HG03439 (cell line): ENCODE results near the gene CD83.
"Not testable (repeated sequence)": the region's sequence is repeated elsewhere in the genome, so short reads cannot be mapped to it uniquely, and the experiment has no call there.

Experiments used
- ATAC-seq: cut with Tn5 transposase; IDR thresholded peaks from one replicate; pipeline ENCODE4 v1.9.1; 2021; ENCODE audit warnings: mild to moderate bottlenecking, moderate library complexity; ENCODE audit not compliant: unreplicated experiment

CD83 gene

DNA sequence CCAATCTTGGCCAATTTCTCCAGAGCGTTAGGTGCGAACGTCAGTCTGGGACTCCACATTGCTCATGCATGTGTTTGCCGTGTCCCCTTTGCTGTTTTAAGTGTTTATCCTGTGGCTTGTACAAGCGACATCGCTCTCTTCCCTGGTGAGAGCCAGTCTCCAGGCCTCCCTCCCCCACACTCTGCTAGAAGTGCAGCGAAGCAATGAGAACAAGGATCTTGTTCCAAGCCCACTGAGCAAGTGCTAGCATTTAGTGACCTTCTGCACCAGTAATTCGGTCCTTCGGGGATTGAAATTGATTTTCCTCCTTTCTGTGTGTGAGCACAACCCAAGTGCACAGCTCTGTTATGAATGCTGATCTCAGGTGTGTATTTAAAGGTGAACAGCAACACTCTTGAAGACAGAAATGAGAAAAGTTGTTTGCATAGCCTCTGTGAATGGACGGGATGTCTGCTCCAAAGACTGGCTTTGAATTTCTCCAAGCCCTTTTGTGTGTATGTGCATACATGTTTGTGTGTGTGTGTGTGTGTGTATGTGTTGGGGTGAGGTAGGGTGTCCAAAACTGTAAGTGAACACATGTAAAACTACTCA, 29.0 kb downstream of the CD83 start:
- no peak for ATAC-seq

DNA sequence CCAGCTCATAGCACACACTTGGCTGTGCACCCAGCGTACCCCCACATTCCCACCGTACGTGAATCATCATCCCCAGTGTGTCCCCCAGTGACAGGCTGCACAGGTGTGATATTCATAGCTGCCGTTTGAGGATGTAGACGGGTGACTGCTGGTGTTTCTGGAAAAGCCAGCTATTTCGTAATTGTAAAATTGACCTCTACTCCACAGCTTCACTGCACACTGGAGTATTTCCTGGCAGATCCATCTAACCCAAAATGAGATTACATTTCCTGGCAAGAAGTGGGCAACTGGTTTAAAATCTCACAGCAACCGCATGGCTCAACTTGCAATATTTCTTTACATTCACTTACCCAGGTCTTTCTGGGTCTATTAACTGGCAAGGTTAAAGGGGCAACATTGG, 30.3 kb downstream of the CD83 start:
- ATAC-seq: no peak

DNA sequence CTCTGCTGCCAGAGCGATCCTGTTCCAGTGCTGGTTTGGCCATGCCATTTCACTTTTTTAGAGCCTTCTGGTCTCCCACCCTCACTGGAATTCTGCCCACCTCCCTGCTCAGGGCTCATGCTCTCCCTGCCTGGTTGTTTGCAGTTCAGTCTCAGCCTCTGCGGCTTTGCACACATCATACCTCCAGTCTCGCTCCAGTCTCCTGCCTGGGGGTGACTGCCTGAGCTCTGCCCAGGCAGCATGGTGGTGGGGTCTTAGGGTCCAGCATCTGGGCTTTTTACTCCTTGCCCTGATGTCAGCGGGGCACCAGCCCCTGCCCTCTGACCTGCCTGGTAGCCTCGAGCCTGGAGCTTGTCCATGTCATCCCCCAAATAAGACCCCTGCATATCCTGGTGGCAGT, 30.9 kb downstream of the CD83 start:
- ATAC-seq: no peak

DNA sequence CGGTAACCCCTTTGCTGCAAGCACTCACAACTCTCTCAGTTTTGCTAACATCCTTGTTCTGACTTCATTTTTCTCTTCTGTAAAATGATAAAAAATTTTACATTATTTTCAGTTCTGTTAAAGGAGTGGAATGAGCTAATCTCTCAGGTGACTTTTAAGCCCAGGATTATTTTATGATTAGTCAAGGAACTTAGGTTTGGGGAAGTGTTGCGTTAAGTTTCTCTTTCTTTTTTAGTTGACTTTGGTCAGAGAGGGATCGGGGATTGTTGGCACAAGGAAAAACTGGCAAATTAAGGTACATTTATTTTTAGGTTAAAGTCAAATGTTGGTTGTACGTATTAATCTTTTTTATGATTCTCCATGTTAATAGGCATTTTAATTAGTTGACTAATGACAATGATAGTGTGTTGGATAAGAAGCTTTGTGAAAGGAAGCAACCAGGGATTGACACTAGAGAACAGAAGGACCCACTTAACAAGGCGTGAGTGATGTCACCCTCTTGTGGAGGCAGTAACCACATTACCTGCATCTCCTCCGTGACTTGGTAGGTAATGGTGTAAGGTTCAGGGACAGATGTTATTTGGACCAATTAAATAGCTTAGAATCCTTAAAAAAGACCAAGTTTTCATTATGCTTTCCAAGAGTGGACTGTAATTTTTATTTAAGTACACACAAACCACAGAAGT, 31.6 kb downstream of the CD83 start:
- ATAC-seq: no peak

DNA sequence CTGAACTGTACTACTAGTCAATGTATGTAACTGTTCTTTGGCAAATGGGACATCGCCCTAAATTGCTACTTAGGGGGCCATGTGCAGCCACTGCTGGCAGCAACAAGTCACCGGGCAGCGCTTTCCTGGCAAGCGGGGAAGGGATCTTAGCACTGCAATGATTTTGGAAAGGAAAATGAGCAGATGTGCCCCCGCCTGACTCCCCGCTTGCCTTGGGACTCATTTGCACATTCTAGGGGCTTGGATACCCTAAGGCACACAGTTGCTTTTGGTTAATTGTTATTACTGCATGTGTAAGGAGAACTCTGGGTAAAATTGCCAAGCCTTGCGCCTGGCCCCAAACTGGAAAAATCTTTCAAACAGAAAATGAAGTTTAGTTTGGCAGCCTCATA, 32.2 kb downstream of the CD83 start:
- ATAC-seq: no peak

DNA sequence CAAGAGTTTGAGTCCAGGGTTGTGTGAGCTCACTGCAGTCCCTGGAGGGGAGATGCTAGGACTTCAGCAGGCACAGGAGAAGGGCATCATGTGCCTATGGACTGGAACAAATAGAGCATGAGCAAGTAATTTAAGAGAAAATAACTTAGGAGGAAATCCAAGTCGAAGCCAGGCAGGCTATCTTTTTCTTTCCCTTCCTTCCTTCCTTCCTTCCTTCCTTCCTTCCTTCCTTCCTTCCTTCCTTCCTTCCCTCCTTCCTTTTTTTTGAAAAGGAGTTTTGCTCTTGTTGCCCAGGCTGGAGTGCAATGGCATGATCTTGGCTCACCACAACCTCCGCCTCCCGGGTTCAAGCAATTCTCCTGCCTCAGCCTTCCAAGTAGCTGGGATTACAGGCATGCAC, 33.7 kb downstream of the CD83 start:
- ATAC-seq: not testable (repeated sequence)

DNA sequence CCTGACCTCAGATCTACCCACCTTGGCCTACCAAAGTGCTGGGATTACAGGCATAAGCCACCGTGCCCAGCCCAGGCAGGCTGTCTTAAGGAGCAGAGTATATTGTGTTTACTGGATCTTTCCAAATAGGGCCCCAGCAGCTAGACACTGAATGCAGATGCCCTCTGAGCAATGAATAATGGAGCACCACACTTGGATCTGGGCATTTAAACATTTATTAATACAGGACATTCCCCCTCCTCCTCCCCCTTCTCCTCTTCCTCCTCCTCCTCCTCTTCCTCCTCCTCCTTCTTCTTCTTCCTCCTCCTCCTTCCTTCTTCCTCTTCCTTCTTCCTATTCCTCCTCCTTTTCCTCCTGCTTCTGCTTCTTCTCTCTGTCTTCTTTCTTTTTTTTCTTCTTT, 34.2 kb downstream of the CD83 start:
- no peak for ATAC-seq

DNA sequence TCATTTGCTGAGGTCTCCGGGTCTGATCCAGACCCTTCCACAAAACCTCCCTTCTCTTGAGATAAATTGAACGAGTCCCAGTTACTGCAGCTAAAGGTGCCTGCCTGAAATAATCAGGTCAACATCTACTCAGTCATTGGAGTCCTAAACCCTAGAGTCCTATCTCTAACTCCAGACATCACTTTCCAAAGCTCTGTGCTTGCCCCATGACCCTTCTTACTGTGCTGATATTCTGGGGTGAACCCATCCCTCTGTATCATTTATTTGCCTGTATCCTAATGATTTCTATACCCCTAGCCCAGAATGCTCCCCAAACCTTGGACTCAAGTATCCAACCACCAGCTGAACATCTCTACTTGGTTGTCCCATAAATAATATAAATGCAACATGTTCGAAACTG, 35.7 kb downstream of the CD83 start:
- ATAC-seq: no peak

DNA sequence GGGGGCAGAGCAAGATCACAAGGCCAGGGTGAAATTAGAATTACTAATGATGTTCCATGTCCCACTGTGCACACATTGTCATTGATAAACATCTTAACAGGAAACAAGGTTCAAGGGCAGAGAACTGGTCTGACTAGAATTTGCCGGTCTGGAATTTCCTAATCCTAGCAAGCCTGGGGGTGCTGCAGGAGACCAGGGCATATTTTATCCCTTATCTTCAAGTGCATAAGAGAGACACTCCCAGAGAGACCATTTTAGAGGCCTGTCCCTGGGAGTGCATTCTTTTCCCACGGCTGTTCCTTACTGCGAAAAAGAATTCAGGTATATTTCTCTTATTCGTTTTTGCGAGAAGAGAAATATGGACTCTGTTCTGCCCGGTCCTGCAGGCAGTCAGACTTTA, 41.5 kb downstream of the CD83 start:
- no peak for ATAC-seq

DNA sequence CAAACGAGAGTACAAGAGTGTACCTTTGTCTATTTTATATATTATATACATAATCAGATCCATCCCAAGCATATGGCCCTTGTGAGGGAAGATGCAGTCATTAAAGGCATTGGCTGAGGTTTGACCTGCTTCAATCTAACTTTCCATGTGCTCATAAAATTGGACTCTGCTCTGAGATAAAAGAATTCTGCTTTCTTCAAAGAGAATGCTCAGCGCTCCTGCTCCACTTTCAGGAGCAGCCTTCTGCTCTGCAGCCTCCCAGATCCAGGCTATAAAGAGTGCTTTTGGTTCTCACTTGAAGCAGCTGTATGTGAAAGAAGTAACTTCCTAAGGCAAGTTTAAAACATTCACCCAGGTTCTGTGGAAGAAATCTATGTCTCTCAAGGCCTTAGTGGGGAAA, 45.3 kb downstream of the CD83 start:
- no peak for ATAC-seq

DNA sequence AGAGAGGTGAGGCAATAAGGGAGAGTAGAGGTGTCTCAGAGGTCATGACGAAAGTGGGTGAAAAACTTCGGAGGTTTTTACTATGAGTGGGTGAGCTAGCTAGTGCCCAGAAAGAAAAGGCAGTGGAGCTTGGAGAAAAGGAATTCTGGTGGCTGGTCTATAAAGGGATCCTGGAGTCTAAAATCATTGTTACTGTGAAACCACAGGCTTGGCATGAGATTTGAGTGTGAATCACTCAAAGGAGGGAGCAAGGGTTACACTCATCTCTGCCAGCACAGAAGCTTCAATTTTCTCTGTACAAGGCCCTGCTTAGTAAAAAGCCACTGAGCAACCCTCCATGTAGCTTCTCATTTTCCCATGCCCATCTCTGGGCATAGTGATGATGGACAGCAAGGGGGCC, 47.5 kb downstream of the CD83 start:
- ATAC-seq: no peak

DNA sequence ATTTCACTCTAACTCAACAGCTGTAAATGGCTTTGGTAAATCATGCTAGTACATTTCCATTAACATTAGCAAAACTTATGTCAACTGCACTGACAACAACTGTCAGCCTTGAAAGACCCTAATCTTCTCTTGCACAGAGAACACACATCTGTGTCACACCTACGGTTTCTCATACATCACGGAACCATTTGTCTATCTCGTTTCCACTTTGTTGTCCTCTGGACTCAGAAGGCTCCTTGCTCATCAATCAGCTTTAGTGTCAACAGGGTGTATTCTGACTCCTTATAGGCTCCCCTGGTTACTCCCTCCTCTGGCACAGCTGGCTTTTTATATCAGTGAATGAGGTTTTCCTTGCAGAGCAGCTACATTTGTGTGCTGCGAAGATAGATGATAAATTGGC, 49.3 kb downstream of the CD83 start:
- ATAC-seq: no peak

DNA sequence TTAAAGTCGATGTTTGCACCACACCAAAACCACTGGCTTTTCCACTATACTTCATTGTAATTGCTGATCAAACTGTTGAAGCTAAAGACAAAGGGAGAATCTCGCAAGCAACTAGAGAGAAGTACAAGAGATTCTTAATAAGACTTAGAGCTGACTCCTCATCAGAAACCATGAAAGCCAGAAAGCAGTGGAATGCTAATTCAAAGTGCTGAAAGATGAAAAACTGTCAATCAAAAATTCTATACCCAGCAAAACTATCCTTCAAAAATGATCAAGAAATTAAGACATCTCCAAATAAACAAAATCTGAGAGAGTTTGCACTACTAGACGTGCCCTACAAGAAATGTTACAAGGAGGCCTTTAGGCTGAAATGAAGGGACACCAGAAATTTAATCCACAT, 52.6 kb downstream of the CD83 start:
- no peak for ATAC-seq

DNA sequence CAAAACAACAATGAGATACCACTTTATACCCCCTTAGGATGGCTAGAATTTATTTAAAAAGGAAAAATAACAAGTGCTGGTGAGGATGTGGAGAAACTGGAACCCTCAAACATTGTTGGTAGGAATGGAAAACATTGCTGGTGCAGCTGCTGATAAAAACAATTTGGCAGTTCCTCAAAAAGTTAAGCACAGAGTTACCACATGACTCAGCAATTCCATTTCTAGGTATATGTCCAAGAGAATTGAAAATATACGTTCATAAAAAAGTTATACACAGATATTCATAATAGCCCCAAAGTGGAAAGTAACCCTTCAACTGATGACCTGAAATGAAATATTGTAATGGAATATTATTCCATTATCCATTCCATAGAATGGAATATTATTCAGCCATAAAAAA, 55.0 kb downstream of the CD83 start:
- no peak for ATAC-seq

DNA sequence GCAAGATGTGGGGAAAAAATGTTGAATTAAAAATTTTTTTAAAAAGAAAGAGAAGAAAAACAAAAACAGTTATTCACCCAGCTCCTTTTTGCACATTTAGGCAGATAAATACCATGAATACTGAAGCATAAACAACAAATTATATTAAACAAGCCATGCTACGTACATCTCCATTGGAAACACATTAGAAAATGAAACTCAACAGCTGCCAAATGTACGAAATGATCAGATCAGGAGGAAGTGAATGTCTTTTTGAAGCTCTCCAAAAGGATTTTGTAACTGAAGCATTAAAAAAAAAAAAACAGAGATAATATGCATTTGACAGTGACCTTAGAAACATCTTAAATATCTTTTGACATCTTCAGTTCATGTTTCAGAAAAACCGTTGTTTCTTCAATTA, 56.7 kb downstream of the CD83 start:
- ATAC-seq: no peak

DNA sequence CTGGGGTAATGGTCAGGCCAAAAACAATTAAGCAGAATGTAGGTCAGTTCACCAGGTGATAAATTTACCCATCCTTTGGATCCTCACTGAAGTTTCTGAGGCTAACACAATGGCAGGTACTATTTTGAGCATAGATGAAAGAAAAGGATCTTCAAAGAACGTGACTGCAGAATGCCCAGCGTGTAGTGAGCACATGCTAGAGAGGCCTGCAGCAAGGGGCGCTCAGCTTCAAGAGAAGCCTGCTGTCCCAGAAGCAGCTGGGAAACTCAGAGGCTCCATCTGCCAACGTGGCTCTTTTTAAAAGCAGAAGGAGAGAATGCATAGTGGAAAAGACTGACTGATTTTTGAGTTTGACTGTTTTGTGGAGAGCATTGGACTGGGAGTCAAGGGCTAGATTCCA, 57.4 kb downstream of the CD83 start:
- no peak for ATAC-seq

DNA sequence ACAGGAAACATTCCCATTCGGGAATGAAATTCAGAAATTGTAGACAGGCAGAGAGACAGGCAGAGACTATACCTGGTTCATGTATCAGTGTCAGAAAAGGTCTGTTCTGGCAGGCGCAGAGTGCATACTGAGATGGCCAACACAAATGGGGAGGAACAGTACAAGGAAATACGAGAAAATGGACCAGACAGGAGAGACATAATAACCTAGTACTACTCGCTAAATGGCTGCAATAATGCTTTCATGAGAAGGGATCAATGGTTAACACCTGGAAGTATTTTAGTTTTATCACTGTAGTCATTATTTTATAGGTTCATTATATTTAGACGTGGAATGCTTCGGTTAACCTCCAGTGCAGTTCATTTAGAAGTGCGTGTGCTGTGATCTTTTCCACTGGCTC, 58.9 kb downstream of the CD83 start:
- ATAC-seq: no peak

DNA sequence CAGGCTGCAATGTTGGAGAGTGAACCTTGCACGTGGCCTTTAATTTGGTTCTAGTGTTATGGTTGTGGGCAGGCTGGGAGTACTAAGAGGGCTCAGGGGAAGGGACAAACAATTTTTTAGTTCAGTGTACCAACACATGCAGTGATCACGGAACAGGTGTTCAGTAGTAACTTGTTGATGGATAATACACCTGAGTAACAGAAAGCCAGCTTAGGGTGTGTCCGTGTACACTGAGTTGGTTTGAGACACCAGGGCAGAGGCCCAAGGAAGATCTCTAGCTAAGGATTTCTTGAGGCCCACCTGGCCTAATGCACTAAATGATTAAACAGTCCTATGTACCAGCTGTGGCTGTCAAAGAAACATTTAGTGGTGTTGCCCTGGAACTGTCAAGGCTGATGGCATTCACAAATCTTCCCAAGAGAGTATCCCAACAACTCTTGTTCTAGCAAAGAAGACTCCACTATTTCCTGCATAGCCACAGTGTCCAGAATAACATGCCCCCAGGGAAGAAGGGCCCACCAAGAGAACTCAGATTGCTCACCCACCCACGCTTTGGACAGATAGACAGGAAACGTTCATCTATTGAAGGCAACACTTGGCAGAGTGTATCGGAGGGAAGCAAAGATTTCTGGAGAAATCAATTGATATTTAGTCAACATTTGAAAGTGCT, 60.0 kb downstream of the CD83 start:
- ATAC-seq: no peak

DNA sequence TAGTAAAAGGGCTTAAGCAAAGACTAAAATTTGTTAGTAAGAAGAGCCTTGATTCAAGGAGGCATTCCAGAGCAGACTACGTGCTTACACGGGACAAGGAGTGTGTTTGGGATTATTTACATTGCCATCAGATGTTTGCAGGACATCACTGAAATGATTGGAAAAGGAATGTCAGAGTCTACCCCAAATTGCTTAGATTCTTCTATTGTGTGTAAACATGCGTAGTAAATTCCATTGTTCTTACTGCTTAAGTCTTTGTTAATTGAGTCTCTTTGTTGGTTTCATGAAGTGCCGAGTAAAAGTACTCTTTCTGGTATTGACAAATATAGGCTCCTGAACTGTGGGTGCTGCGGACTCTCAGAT, 60.5 kb downstream of the CD83 start:
- no peak for ATAC-seq

DNA sequence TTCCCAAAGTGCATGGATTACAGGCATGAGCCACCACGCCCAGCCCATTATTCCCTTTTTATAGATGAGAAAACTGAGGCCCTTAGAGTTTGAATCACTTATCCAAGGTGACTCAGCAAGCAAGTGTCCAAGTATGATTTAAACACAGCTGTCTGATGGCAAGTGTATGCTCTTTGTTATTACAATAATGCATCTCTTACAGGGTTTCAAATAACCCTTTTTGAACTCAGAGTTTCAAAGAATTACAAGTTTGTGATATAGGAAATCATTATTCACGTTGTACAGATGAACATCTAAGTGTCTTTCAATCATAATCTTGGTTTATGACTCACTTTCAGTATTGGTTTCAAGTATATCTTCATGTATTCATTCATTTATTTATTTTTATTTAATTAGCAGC, 63.0 kb downstream of the CD83 start:
- ATAC-seq: no peak

DNA sequence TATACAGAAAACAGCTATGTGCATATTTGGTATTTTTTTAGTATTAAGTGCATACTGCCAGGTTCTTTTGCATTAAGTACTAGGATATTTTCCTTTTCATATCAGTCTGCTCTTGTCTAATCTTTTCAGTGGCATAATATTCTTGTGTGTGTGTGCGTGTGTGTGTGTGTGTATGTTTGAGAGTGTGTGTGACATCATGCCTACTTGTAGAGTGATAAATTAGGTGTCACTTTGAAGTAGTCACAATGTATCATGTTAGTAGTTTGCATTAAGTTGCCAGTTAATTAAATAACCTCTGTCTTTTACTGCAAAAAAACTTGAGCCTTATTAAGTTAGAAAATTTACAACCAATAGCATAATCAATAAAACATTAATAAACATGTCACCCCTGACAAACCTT, 65.3 kb downstream of the CD83 start:
- no peak for ATAC-seq
